ENCODE measurements around the gene C20orf204.

Gene C20orf204

GRCh38 chr20:64042054-64042781 lies 6.2 kb downstream of the C20orf204 start:
- no peak for DNase-seq (ENCODE audit: low read depth)

GRCh38 chr20:64043768-64044167 lies 7.8 kb downstream of the C20orf204 start:
- DNase-seq (ENCODE audit: low read depth), result no peak

- no peak for DNase-seq (ENCODE audit: low read depth)
Measured at GRCh38 chr20:64044484-64045247, 8.7 kb downstream of the C20orf204 start.

- no peak for DNase-seq (ENCODE audit: low read depth)
Measured at GRCh38 chr20:64045346-64046011, 9.5 kb downstream of the C20orf204 start.

- DNase-seq (ENCODE audit: low read depth), result no peak
Measured at GRCh38 chr20:64047046-64047389, 11.0 kb downstream of the C20orf204 start.

GRCh38 chr20:64047968-64048401 lies 12.0 kb downstream of the C20orf204 start:
- no peak for DNase-seq (ENCODE audit: low read depth)

- DNase-seq (ENCODE audit: low read depth), result no peak
Measured at GRCh38 chr20:64048402-64049044, 12.5 kb downstream of the C20orf204 start.

GRCh38 chr20:64049060-64049877 lies 13.3 kb downstream of the C20orf204 start, which contains the start of gene SOX18:
Gene SOX18, minus strand, starts transcription at chr20:64049639. Its CDS starts 123 bp downstream, at chr20:64049516.
- DNase-seq (ENCODE audit: low read depth), result no peak

GRCh38 chr20:64049878-64050260 lies 13.9 kb downstream of the C20orf204 start:
- DNase-seq (ENCODE audit: low read depth), result no peak

- no peak for DNase-seq (ENCODE audit: low read depth)
Measured at GRCh38 chr20:64050261-64051032, 14.5 kb downstream of the C20orf204 start.

- no peak for DNase-seq (ENCODE audit: low read depth)
Measured at GRCh38 chr20:64051033-64051452, 15.1 kb downstream of the C20orf204 start.

GRCh38 chr20:64051561-64052325 lies 15.8 kb downstream of the C20orf204 start:
- DNase-seq (ENCODE audit: low read depth), result no peak

- DNase-seq (ENCODE audit: low read depth), result no peak
Measured at GRCh38 chr20:64052326-64052722, 16.3 kb downstream of the C20orf204 start.

GRCh38 chr20:64052987-64053840 lies 17.2 kb downstream of the C20orf204 start:
- DNase-seq (ENCODE audit: low read depth), result no peak

- DNase-seq (ENCODE audit: low read depth), result peak; percentile 20
Measured at GRCh38 chr20:64053841-64054661, 18.1 kb downstream of the C20orf204 start.

GRCh38 chr20:64055396-64055892 lies 19.5 kb downstream of the C20orf204 start:
- no peak for DNase-seq (ENCODE audit: low read depth)

GRCh38 chr20:64055893-64056638 lies 20.1 kb downstream of the C20orf204 start:
- no peak for DNase-seq (ENCODE audit: low read depth)
